GM21576 (cell line): ENCODE measurements around the gene UQCC2.
A peak's percentile ranks its signal among the peaks of the same experiment; 100 is the strongest.

Experiments
- ATAC-seq: cut with Tn5 transposase; IDR thresholded peaks from one replicate; pipeline ENCODE4 v1.9.1; 2021; ENCODE audit warnings: mild to moderate bottlenecking, moderate library complexity; ENCODE audit not compliant: unreplicated experiment

The UQCC2 gene

DNA sequence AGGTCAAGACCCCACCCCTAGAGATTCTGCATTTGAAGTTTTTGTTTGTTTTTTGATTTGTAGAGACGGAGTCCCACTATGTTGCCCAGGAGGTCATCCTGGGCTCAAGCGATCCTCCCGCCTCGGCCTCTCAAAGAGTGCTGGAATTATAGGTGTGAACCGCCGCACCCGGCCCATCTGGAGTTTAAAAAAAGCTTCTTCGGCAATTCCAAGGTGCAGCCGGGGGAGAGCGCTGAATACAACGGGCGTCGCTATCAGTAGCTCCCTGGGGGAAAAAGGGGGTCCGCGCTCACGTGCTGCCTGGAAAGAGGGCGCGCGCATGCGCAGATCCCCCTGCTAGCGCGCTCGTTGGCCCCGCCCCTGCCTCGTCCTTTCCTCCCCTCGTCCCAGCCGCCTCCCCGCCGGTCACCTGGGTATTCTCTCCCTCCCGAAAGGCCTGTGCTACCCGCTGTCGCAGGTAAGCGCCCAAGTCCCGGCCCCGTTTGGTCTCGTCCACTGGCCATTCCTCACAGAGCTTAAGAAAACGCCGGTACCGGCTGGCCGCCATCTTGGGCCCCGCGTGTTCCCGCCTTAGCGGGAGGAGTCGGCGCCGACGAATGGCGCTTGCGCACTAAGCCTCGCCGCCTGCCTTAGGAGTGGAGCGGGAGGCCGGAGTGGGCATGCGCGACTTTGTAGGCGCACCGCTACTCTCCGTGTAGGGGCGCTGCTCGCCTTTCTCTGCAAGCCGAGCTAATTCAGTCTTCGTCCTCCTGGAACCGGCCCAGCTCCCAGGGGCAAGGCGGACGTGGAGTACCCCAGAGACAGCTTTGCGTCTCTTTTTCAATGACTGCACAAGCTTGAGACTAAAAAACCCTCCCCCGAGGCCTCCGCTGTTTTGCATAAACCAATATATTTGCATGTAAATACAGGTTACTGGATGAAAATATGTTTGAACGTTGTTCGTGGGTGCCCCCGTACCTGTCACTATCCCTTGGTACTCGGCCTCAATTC, at the start of gene UQCC2:
TSS of gene UQCC2 (minus strand) at position 561 of the 990 bp plus-strand sequence. CDS start at position 547, 14 bp downstream.
- ATAC-seq, result peak; percentile 76

DNA sequence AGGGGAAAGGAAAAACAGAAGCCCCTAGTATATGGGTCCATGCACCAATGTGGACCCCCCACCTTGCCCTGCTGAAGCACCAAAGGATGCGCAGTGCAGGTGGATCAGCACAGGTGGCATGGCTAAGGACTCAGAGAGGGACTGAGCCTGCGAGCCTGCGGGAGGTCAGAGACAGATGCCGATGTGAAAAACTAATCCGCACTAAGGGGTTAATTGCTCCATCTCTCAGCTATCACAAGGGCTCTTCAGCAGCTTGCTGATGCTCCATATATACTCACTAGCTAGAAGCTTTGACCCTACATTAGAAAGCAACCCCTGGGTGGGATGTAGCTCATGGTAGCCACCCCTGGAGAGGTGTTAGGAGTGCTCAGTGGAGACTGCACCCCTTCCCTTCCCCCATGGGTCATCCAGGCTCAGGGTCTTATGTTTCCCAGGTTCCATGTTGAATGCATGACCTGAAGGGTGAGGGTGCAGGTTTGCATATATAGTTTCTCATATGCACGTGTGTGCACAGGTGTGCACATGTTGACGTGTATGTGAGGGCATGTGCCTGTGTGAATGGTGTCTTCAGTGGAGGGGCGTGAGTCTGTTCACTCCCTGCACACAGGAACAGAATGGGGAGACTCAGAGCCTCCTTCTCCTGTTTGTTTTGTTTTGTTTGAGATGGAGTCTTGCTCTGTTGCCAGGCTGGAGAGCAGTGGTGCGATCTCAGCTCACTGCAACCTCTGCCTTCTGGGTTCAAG, 48.6 kb upstream of the UQCC2 start:
- no peak for ATAC-seq

DNA sequence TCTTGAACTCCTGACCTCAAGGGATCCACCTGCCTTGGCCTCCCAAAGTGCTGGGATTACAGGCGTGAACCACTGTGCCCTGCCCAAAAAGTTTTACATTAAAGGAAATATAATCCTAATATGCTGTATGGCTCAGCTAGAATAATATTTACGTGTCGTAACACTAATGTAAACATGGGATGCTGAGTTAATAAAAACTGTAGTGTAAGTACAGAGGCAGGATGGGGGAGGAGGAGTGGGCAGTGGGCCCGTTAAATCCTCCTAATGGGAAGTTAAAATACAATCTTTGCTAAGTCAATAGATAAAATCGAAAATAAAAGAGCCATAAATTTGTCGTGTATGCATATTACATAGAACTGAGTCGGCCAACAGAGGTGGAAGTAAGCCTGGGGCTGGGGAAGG, 47.3 kb upstream of the UQCC2 start:
- ATAC-seq, result no peak

- no peak for ATAC-seq
These were observed 46.4 kb upstream of the UQCC2 start for GRCh38 chr6:33757906-33758305.

DNA sequence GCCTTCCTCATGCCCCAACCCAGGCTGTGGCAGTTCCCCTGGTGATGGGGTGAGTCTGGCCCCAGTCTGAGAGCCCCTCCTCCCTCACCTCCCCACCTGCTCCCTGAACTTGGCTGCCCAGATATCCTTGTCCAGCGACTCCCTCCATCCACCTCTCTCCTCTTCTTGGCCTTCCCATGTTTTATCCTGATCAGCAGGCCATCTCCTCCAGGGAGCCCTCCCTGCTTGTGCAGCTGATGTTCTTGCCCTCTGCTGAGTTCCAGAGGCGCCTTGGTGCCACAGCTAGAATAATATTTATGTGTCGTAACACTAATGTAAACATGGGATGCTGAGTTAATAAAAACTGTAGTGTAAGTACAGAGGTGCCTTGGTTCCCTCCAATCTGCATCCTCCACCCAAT, 45.6 kb upstream of the UQCC2 start:
- ATAC-seq, result no peak

GRCh38 chr6:33756211-33756954, 44.9 kb upstream of the UQCC2 start:
- no peak for ATAC-seq

DNA sequence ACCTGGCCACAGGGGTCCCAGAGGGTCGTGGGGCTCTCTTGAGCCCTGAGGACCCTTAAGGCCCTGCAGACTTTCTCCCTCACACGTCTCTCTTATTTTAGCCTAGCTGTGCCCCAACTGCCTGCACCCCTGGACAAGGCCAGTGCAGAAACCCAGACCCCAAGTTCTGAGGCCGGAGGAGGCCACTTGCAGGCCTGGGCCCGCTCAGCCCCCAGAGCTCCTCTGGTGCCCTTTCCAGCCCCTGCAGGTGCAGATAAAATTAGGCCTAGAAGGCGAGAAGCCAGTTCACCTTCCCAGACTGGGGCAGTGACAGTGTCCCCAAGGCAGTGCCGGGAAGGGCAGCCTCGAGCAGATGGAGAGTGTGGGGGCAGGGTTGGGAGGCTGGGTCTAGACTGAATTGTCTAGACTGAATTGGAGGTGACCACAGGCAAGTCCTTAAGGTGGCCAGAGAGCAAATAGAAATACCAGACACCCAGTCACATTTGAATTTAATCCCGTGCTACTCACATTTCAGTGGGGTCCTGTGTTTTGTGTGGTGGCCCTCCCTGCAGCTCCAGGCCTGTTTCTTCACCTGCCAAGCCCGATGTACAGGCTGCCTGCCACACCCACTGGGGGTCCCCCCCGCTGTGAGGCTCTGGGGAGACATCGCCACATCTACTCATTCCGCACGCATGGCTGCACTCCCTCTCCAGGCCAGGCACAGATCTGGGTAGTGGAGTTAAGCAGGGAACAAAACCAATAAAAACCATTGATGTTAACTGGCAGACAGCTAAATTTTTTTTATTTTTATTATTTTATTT, 43.8 kb upstream of the UQCC2 start:
- ATAC-seq, result no peak

GRCh38 chr6:33754222-33754621, 42.7 kb upstream of the UQCC2 start:
- ATAC-seq, result no peak

DNA sequence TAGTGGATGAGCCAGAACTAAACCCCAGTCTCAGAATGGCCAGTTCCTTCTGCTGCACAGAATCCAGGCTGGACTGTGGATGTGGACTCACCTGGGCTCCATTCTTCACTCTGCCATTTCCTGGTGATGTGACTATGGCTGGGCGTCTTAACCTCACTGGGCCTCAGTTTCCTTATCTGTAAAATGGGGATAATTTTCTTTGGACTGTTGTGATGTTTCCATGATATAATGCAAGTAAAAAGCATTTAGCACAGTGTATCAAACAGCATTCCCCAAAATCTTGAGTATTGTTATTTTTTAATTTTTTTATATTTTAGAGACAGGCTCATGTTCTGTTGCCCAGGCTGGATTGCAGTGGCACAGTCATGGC, 41.1 kb upstream of the UQCC2 start:
- ATAC-seq, result no peak

DNA sequence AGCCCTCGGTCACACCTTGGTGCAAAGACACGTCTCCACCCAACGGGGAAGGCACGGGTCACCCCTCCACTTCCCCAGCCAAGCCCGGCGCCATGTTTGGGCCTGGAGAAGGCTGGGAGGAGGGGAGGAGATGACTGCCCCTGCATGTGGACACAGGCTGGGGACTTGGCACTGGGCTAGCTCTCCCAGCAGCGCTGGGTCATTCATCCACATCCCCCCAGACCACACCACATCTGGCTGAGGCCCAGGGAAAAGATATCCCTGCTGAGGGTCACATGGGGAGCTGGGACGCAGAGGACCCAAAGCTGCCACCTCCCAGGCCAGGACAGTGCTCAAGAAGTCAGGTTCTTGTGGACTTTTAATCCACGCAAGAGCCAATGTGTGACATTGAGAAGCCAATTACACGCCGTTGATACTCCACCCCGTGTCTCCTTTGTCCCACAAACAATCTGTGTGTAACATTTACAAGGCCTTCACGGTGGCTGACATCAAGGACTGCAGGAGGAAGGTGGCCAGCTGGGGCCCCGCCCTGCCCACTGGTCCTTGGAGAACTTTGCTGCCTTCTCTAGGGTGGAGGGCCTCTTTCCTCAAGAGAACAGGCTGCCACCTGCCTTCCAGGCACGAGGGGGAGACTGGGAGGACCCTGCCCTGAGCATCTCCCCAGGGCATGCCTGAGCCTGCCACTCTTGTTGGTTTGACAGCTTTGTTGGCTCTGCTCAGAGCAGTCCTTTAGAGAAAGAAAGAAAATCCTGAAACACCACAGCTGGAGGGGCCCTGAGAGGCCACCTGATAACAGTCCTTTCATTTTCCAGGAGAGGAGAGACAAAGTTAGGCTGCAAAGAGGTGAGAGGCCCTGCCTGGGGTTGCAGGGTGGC, 40.5 kb upstream of the UQCC2 start:
- no peak for ATAC-seq

DNA sequence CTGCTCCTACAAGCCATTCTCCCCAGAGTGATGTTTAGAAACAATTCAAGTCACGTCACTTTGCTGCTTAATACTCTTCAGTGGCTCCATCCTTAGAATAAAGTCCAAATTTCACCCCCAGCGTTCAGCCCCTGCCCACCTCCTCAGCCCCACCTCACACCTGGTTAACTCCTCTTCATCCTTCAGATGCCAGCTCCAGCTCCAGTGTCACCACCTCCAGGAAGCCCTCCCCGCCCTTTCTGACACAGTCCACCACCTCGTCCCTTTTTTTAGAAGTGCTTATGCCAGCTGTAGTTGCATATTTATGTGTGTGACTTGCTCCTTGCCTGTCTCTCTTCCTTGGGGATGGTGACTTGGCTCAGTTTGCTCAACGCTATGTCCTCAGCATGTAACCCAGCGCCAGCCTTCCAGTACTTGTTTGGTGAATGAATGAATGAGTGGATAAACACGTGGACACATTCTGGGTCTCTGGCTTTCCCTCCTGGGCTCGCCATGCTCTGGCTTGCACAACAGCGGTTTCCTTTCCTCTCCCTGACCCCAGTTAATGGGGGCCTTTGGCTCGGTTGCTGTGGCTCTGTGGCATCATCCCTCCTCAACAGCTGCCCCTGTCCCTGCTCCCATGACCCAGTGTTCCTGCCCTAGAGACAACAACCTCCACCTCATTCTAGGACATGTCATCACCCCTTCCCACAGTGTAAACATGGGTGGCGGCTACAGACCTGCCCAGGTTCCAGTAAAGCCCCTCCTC, 38.9 kb upstream of the UQCC2 start:
- no peak for ATAC-seq

DNA sequence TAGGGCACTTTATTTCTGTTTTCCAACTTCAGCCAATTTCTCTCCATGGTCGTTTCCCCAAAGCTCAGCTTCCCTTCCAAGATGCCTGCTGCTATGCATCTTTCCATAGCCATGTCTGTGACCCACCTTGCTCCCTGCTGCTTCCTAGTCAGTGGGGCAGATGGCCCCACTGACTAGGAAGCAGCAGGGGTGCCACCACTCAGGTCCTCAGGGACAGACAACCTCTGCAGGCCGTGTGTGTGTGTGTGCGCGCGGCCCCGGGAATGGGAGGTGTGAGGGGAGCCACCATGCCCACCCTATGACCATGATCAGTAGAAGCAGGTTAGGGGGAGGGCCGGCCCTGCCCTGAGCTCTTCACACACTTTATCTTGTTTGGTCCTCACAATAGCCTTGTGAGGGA, 37.9 kb upstream of the UQCC2 start:
- ATAC-seq, result no peak

DNA sequence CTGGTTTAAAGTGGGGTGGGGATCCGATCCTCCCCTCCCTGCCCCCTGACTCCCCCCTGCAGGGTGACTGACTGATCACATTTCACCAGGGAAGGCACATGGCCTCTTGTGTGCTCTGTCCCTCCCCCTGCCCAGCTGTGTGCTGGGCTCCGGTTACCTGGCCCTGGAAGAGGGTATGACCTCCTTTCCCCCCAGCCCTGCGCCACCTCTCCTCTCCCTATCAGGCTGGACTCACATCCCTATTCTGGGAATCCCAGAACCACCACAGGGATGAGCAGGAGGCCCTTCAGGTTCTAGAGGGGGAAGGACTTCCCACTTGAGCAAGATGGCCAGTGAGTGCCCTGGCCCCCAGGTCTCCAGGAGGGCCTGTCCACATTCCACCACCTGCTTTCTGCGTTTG, 37.3 kb upstream of the UQCC2 start:
- ATAC-seq, result no peak

DNA sequence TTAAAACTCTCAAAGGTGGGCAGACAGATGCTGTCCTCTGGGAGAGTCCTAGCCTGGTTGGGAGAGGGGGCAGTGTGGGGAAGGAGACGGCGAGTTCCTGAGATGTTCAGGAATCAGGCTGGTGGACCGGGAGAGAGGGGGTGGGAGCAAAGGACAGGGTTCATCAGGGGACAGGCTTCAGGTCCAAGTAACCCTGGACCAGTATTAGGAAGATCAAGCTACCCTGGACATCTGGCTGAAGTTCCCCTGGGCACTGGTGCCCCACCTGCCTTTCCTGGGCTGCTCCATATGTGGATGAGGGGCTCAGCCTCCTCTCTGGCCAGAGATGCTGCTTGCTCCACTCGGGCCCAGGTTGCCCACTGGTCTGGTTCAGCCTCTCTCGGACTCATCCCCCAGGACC, 36.3 kb upstream of the UQCC2 start:
- no peak for ATAC-seq

DNA sequence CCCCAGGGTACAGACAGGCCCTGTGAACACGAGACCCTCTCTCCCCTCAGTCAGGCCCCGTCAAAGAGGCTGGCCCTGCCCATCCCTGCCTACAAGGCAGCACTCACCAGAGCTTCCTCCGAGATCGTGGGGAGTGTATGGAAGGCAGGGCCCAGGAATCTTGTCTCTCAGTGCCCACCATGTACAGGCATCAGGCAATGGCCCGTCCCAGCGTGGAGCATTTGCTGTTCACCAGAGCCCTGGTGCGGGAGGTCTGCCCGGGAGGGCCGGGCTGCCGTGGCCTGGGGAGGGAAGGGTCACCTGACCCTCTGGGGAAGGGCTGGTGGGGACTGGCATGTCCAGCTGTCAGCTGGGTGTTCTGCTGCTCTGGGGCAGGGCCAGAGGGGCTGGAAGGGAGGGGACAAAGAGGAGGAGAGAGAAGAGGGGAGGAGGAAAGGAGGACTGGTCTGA, 35.2 kb upstream of the UQCC2 start, which contains the start of gene IP6K3:
TSS of gene IP6K3 (minus strand) at position 255 of the 450 bp plus-strand sequence. CDS start 11,429 bp downstream, outside the sequence.
- no peak for ATAC-seq

DNA sequence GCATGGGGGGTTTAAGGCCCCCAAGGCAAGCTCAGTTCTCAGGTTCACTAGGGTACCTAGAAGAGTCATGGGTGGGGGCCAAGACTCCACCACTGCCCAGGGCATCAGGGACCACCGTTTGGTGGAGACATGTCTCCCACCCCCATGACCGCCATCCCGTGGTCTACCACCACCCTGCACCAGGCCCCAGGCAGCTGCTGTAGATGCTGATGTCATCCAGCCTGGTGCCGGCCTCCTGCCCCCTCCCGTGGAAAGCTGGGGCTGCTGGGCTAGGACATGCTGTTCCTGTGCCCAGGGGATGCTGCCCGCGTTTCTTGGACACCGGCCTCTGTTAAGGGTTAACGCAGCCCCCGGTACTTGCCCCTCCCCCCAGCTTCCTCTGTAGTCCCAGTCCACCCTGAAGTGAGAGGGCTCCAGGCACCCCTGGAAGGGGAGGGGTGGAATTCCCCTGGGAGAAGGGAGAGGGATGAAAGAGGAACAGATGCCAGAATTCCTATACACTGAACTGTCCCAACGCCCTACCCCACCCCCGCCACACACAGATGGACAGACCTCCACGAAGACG, 34.6 kb upstream of the UQCC2 start:
- ATAC-seq, result no peak

DNA sequence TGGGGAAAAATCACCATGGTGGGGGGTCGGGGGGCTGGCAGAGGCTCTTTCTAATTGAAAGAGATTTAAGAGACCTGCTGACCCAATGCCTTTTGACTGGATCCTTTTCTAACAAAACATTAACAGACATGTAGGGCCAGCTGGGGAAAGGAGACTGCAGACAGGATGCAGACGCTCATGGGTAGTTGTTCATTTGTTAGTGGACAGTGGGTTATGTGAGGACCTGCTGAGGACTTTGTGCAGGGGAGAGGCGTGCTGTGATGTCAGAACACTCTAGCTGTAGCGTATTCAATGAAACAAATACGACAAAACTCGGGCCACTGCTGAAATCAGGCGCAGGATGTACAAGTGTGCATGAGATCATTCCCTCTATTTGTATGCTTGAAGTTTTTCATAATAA, 34.0 kb upstream of the UQCC2 start:
- no peak for ATAC-seq

DNA sequence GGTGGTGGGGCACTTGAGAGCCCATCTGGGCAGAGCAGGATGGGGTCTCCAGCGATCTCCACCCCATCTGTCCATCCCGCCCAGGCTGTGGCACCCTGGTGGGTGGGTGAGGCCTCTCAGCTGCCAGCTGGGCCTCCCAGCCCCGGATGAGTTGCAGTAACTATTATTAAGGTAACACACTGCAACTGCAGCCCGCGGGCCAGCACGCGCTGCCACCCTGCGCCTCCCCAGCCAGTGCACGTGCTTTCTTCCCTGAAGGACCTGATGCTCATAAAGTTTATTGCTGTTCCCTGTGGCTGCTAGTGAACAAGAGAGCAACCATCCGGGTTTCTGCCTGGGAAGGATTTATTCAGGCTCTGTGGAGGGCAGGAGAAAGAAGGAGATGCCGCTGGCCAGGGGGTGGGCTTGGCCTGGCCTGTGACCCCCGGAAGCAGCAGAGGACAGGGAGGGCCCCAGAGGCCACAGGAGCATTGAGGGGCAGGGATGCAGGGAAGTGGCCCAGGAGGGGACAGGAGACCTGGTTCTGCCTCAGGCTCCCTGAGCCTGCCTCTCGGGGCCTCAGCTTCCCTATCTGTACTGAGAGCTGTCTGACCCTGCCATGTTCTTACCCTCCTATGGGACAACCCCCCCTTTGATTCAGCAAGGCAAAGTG, 33.5 kb upstream of the UQCC2 start:
- no peak for ATAC-seq
